Neural progenitor cell (in vitro differentiated cells): ENCODE data around the gene SIL1. TPM values are rescaled to one million over a fixed set of nuclear protein-coding genes. Genes with fewer than 3 reads are reported as not detected.

ENCODE experiments used
- DNase-seq: peaks from one replicate; pipeline ENCODE4 v3.0.0-alpha.2; 2016; ENCODE audit warnings: low spot score
- H2AFZ ChIP-seq: fragments of 200-600 bp; sonication (generic); replicated peaks from 2 replicates; pipeline ENCODE4 v1.6.1; 2016; ENCODE audit warnings: antibody characterized with exemption
- H3F3A ChIP-seq: fragments of 200-600 bp; sonication (generic); 2 replicates; pipeline ENCODE4 v1.6.1; 2016; ENCODE audit warnings: antibody characterized with exemption, low read depth
- H3K27ac ChIP-seq: fragments of 200-600 bp; sonication (generic); 2 replicates; pipeline ENCODE4 v1.5.1; 2016; ENCODE audit warnings: mild to moderate bottlenecking
- H3K27me3 ChIP-seq: fragments of 200-600 bp; sonication (generic); 2 replicates; pipeline ENCODE4 v1.6.1; 2016; ENCODE audit warnings: mild to moderate bottlenecking, moderate library complexity
- H3K36me3 ChIP-seq: fragments of 200-600 bp; sonication (generic); 2 replicates; pipeline ENCODE4 v1.5.1; 2016
- H3K4me1 ChIP-seq: fragments of 200-600 bp; sonication (generic); 2 replicates; pipeline ENCODE4 v1.6.1; 2016; ENCODE audit warnings: mixed run types
- H3K4me2 ChIP-seq: fragments of 200-600 bp; sonication (generic); 2 replicates; pipeline ENCODE4 v1.6.1; 2016
- H3K4me3 ChIP-seq: fragments of 200-600 bp; sonication (generic); 2 replicates; pipeline ENCODE4 v1.5.1; 2016
- H3K79me2 ChIP-seq: fragments of 200-600 bp; sonication (generic); 2 replicates; pipeline ENCODE4 v1.6.1; 2016; ENCODE audit warnings: low read depth
- H3K9ac ChIP-seq: fragments of 200-600 bp; sonication (generic); 2 replicates; pipeline ENCODE4 v1.6.1; 2016
- H3K9me3 ChIP-seq: fragments of 200-600 bp; sonication (generic); 2 replicates; pipeline ENCODE4 v1.5.1; 2016; ENCODE audit warnings: low read depth
- H4K20me1 ChIP-seq: fragments of 200-600 bp; sonication (generic); 2 replicates; pipeline ENCODE4 v1.6.1; 2016; ENCODE audit warnings: low read depth
- H3K27ac Mint-ChIP-seq: 3 replicates; pipeline ENCODE4 v1.8.0; 2021; ENCODE audit warnings: mixed read lengths
- H3K27me3 Mint-ChIP-seq: 2 replicates; pipeline ENCODE4 v1.8.0; 2022; ENCODE audit warnings: low read depth, mild to moderate bottlenecking, inconsistent platforms, moderate library complexity, mixed read lengths; ENCODE audit not compliant: insufficient read depth
- H3K36me3 Mint-ChIP-seq: 3 replicates; pipeline ENCODE4 v1.8.0; 2021; ENCODE audit warnings: mixed read lengths
- H3K4me1 Mint-ChIP-seq: 3 replicates; pipeline ENCODE4 v1.8.0; 2021; ENCODE audit warnings: mixed read lengths
- H3K4me3 Mint-ChIP-seq: 3 replicates; pipeline ENCODE4 v1.8.0; 2021; ENCODE audit warnings: mild to moderate bottlenecking, moderate library complexity, mixed read lengths
- H3K9me3 Mint-ChIP-seq: 3 replicates; pipeline ENCODE4 v1.8.0; 2020; ENCODE audit warnings: mixed read lengths
- CTCF ChIP-seq: fragments of 200-600 bp; sonication (generic); IDR thresholded peaks from 2 replicates; pipeline ENCODE4 v1.5.1; 2017; ENCODE audit warnings: antibody characterized with exemption, mild to moderate bottlenecking
- EZH2 ChIP-seq: fragments of 200-600 bp; sonication (generic); IDR thresholded peaks from 2 replicates; pipeline ENCODE4 v1.6.1; 2017; ENCODE audit warnings: antibody characterized with exemption, mild to moderate bottlenecking, moderate library complexity
- EZH2phosphoT487 ChIP-seq: fragments of 200-600 bp; sonication (generic); IDR thresholded peaks from 2 replicates; pipeline ENCODE4 v1.6.1; 2017; ENCODE audit warnings: antibody characterized with exemption
- total RNA-seq: library from RNA; depleted of rRNA; stranded (reverse); fragments of >200 nt; gene quantifications from 2 replicates; pipeline ENCODE4 v1.2.3, GENCODE V29; 2015; ENCODE audit warnings: low replicate concordance

SIL1 gene
- total RNA-seq, 1 donor from 2014 or later, result 5.5 TPM

GRCh38 chr5:139190125-139190524, 8.0 kb downstream of the SIL1 start:
- H3K9ac ChIP-seq, result no peak overlapping the region
- no peak overlapping the region for H3K4me3 ChIP-seq
- H3K27ac ChIP-seq, result no peak overlapping the region

DNA sequence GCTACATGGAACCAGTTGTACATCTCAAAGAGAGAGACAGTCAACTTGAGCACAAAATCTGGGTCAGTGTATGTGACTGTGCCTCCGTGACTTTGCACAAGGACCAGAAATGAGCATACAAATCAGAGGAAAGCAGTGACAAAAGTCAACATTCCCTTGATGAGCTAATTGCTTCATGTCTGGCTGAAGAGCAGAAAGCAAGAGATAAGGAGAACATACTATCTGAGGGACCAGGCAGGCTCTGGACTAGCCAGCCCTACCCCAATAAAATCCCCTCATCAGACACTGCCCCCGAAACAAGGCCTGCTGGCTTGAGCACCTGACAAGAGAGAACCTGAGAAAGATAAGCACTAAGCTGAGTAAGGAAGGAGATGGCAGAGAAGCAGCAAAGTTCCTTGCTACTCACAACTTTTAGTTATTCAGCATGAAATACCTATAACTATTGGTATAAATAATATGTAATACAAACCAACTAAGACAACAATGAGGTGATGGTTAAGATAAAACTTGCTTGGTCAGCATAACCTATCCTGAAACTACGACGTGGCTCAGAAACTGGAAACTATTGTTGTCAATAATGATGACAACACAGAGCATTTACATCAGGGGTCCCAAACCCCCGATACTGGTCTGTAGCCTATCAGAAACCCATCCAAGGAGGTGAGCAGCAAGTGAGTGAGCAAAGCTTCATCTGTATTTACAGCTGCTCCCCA, 9.5 kb downstream of the SIL1 start:
- H3K4me3 ChIP-seq, result no peak overlapping the region
- no peaks in the 10 kb centered on the region for H3K36me3 ChIP-seq
- H4K20me1 ChIP-seq, result no peaks in the 10 kb centered on the region
- H3K27me3 ChIP-seq, result no peaks in the 10 kb centered on the region
- Mint-ChIP-seq H3K4me3 (no peak overlapping the region), H3K4me1 (peaks cover 9% of the 10 kb centered on the region), H3K36me3 (peaks cover 13% of the 10 kb centered on the region), H3K27me3 (peaks cover 4% of the 10 kb centered on the region), H3K9me3 (peaks cover 3% of the 10 kb centered on the region), H3K27ac (no peak overlapping the region)
- TF ChIP-seq CTCF (no peak), EZH2 (no peak), EZH2phosphoT487 (no peak)
- DNase-seq, result no peak
- no peak overlapping the region for H3K4me2 ChIP-seq
- no peaks in the 10 kb centered on the region for H3K79me2 ChIP-seq
- no peaks in the 10 kb centered on the region for H3F3A ChIP-seq
- H3K9me3 ChIP-seq, result no peaks in the 10 kb centered on the region
- H3K4me1 ChIP-seq, result no peaks in the 10 kb centered on the region
- H3K9ac ChIP-seq, result no peak overlapping the region
- H2AFZ ChIP-seq, result no peak overlapping the region
- no peak overlapping the region for H3K27ac ChIP-seq

More at GRCh38 chr5:139190125-139190524, 8.0 kb downstream of the SIL1 start:
- Histone ChIP-seq H3F3A (peaks cover 13% of the 10 kb centered on the region), H4K20me1 (no peaks in the 10 kb centered on the region), H3K4me1 (no peaks in the 10 kb centered on the region), H3K9me3 (no peaks in the 10 kb centered on the region), H3K36me3 (no peaks in the 10 kb centered on the region), H2AFZ (no peak overlapping the region), H3K4me2 (no peak overlapping the region), H3K79me2 (no peaks in the 10 kb centered on the region), H3K27me3 (no peaks in the 10 kb centered on the region)
- Mint-ChIP-seq H3K4me3 (no peak overlapping the region), H3K36me3 (peaks cover 19% of the 10 kb centered on the region), H3K9me3 (peaks cover 3% of the 10 kb centered on the region), H3K4me1 (peaks cover 11% of the 10 kb centered on the region), H3K27ac (no peak overlapping the region), H3K27me3 (peaks cover 6% of the 10 kb centered on the region)
- TF ChIP-seq EZH2phosphoT487, result no peak
- TF ChIP-seq EZH2, result no peak
- TF ChIP-seq CTCF, result no peak
- DNase-seq, result no peak

DNA sequence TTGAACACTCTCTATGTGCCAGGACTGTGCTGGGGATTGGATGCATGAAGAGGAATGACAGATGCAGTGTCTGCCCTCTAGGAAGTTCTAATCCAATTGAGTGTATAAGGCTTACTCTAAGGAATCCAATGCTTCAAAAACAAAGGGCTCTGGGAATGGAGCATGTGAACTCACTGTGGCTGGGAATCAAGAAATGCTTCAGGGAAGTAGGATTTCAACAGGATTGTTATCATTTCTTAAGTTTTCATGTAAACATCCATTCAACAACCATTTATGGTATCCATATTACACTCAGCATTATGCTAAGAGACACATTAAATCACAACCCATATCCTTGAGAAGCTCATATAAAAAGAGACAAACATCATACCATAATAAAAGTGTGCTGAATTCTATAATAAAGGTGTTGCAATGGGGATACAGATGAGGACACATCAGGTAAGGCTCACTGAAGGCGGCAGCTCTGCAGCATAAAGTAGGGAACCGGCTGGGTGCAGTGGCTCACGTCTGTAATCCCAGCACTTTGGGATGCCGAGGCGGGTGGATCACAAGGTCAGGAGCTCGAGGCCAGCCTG, 11.3 kb downstream of the SIL1 start:
- Histone ChIP-seq H4K20me1 (no peaks in the 10 kb centered on the region), H3K9ac (no peak overlapping the region), H3F3A (no peaks in the 10 kb centered on the region), H3K4me2 (no peak overlapping the region), H3K27ac (no peak overlapping the region), H3K27me3 (no peaks in the 10 kb centered on the region), H3K36me3 (no peaks in the 10 kb centered on the region), H3K9me3 (no peaks in the 10 kb centered on the region), H3K79me2 (no peaks in the 10 kb centered on the region), H3K4me1 (peaks cover 4% of the 10 kb centered on the region), H2AFZ (no peak overlapping the region), H3K4me3 (no peak overlapping the region)
- peaks cover 9% of the 10 kb centered on the region for H3K36me3 Mint-ChIP-seq
- no peak for TF ChIP-seq EZH2
- TF ChIP-seq EZH2phosphoT487, result no peak
- TF ChIP-seq CTCF, result no peak
- H3K4me3 Mint-ChIP-seq, result no peak overlapping the region
- peaks cover 4% of the 10 kb centered on the region for H3K27me3 Mint-ChIP-seq
- peaks cover 27% of the 10 kb centered on the region for H3K4me1 Mint-ChIP-seq
- H3K9me3 Mint-ChIP-seq, result peaks cover 3% of the 10 kb centered on the region
- no peak overlapping the region for H3K27ac Mint-ChIP-seq
- no peak for DNase-seq
